GM12891 (cell line): ENCODE results near the gene NCOA3.

Source experiments
- PAX5 ChIP-seq: IDR thresholded peaks from 2 replicates; pipeline ENCODE4 v1.6.1; 2011; ENCODE audit warnings: low read length, moderate library complexity, mild to moderate bottlenecking; ENCODE audit not compliant: insufficient read depth, severe bottlenecking
- POLR2A ChIP-seq: IDR thresholded peaks from 2 replicates; pipeline ENCODE4 v1.6.1; 2011; ENCODE audit warnings: low read depth, low read length, control low read depth
- POLR2AphosphoS5 ChIP-seq: IDR thresholded peaks from 2 replicates; pipeline ENCODE4 v1.6.1; 2011; ENCODE audit warnings: low read depth, low read length, control low read depth
- POU2F2 ChIP-seq: IDR thresholded peaks from 2 replicates; pipeline ENCODE4 v1.6.1; 2011; ENCODE audit warnings: low read depth, mild to moderate bottlenecking, control low read depth, low read length, moderate library complexity
- SPI1 ChIP-seq: IDR thresholded peaks from 2 replicates; pipeline ENCODE4 v1.6.1; 2011; ENCODE audit warnings: low read depth, low read length, control low read depth
- TAF1 ChIP-seq: IDR thresholded peaks from 2 replicates; pipeline ENCODE4 v1.6.1; 2011; ENCODE audit warnings: low read depth, low read length, control low read depth

- no peak for TF ChIP-seq POLR2A
- peak; percentile 88 for TF ChIP-seq SPI1
- TF ChIP-seq POLR2AphosphoS5, result no peak
- TF ChIP-seq POU2F2, result no peak
- no peak for TF ChIP-seq TAF1
- TF ChIP-seq PAX5, result no peak
Observed at GRCh38 chr20:47540443-47541354, 39.0 kb downstream of the NCOA3 start.
